ENCODE measurements around the gene CD151. TPM values are rescaled to one million over a fixed set of nuclear protein-coding genes. Genes with fewer than 3 reads are reported as not detected.

Gene CD151
- total and polyA plus RNA-seq, 4 donors: 31.6 to 264 (median 124) TPM

GRCh38 chr11:846496-847098 lies 13.8 kb downstream of the CD151 start:
- TF ChIP-seq ATF3 (IDR thresholded peaks at IDR 0.05) (no peak), RAD21 (IDR thresholded peaks at IDR 0.05) (no peak), HNF4A (conservative IDR thresholded peaks at IDR 0.05) (no peak), TAF1 (conservative IDR thresholded peaks at IDR 0.05) (no peak), SP1 (IDR thresholded peaks at IDR 0.05) (no peak), FOXA1 (IDR thresholded peaks at IDR 0.05) (no peak), YY1 (IDR thresholded peaks at IDR 0.05) (no peak), ZBTB33 (IDR thresholded peaks at IDR 0.05) (no peak), HNF4G (IDR thresholded peaks at IDR 0.05) (no peak), CTCF (IDR thresholded peaks at IDR 0.05; ENCODE audit: low read depth, low read length, missing input control) (no peak), MAX (IDR thresholded peaks at IDR 0.05) (no peak), EGR1 (IDR thresholded peaks at IDR 0.05; ENCODE audit: low read depth in 2 of 2) (no peak), JUND (IDR thresholded peaks at IDR 0.05) (no peak), GABPA (IDR thresholded peaks at IDR 0.05 in 1 of 2, conservative IDR thresholded peaks at IDR 0.05 in 1 of 2) (no peak), FOXA2 (IDR thresholded peaks at IDR 0.05) (no peak), NR2F2 (IDR thresholded peaks at IDR 0.05) (no peak), REST (IDR thresholded peaks at IDR 0.05) (no peak), RXRA (IDR thresholded peaks at IDR 0.05) (no peak)
- Histone ChIP-seq H3K4me3 (ENCODE audit: low read depth in 1 of 3, low read length in 3 of 3) (no peak overlapping the region), H3K27ac (ENCODE audit: low read depth in 1 of 2, low read length in 2 of 2) (no peak overlapping the region), H3K4me1 (ENCODE audit: control insufficient read depth in 4 of 4, insufficient read depth in 4 of 4, low read length in 3 of 4) (peaks cover 16 to 45% (median 25%) of the 10 kb centered on the region in 4 donors), H3K9me3 (ENCODE audit: control insufficient read depth in 4 of 4, low read length in 3 of 4) (no peaks in the 10 kb centered on the region), H3K36me3 (ENCODE audit: control insufficient read depth in 4 of 4, insufficient read depth in 3 of 4, low read depth in 1 of 4, low read length in 3 of 4) (no peaks in the 10 kb centered on the region), H3K27me3 (ENCODE audit: control insufficient read depth in 4 of 4, insufficient read depth in 4 of 4, low read length in 3 of 4) (peaks cover 0 to 3% (median 0%) of the 10 kb centered on the region in 4 donors), H3K9ac (ENCODE audit: low read depth in 1 of 2, low read length in 2 of 2) (no peak overlapping the region)
- DNase-seq (ENCODE audit: low spot score): no peak
- WGBS: 78% methylated on average over 11 of the region's 11 CpGs

Measured in liver (tissue), 9 donors.